Testis (tissue), 2 donors: Measurements from ENCODE around the gene DYRK1A.

Experiments
- POLR2A ChIP-seq: fragments of 450-650 bp; IDR thresholded peaks from one replicate; pipeline ENCODE4 v1.6.1; 2017; ENCODE audit warnings: antibody characterized with exemption, mild to moderate bottlenecking, moderate library complexity
- TF ChIP-seq, protein P1 (sequence below), 3 experiments: fragments of 450-650 bp in 2 of 3; fragments of 200-600 bp in 1 of 3; sonication (generic) in 1 of 3; IDR thresholded peaks; one replicate each; pipeline ENCODE4 v1.5.1; 2016 to 2019; ENCODE audit warnings: antibody characterized with exemption in 3 of 3, mild to moderate bottlenecking in 2 of 3, moderate library complexity in 1 of 3

DNA sequence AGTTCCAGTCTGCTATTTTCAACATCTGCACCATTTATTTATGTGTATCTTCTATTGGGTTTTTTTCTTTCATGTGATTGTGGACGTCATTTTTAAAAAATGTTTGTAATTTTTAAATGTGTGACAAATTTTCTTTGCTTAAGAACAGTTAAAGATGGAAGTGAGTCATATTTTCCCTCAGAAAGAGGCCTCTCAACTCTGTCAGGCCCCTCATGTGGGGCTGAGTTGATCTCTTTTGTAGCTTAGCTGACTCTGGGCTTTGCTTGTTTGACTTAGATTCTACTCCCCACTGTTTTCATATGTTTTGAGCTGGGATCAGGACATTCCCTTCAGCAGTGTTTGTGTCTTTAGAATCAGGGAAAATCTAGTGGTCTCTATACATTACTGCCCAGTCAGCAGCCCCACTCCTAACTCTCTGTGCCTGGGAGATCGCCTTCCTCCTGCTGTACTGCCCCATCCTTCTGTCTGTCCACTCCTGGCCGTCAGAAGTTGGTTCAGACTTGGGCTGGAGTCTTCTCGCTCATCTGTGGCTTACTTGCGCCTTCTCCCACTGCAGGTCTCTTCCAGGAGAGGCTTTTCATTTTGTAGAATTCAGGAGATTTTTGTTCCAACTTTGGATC, 137.4 kb downstream of the DYRK1A start:
- TF ChIP-seq, protein P1, sequence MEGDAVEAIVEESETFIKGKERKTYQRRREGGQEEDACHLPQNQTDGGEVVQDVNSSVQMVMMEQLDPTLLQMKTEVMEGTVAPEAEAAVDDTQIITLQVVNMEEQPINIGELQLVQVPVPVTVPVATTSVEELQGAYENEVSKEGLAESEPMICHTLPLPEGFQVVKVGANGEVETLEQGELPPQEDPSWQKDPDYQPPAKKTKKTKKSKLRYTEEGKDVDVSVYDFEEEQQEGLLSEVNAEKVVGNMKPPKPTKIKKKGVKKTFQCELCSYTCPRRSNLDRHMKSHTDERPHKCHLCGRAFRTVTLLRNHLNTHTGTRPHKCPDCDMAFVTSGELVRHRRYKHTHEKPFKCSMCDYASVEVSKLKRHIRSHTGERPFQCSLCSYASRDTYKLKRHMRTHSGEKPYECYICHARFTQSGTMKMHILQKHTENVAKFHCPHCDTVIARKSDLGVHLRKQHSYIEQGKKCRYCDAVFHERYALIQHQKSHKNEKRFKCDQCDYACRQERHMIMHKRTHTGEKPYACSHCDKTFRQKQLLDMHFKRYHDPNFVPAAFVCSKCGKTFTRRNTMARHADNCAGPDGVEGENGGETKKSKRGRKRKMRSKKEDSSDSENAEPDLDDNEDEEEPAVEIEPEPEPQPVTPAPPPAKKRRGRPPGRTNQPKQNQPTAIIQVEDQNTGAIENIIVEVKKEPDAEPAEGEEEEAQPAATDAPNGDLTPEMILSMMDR (IDR thresholded peaks at IDR 0.05) = no peak
- TF ChIP-seq POLR2A = no peak
